ENCODE results near the gene GLRX2. TPM values are rescaled to one million over a fixed set of nuclear protein-coding genes. Genes with fewer than 3 reads are reported as not detected.

Gene GLRX2
- total and polyA plus RNA-seq, 2 of the 8 experiments (the other 6 are each of a cell fraction or from before 2014, with no cell fraction given), result 4.8 to 13.5 TPM

- H3K36me3 ChIP-seq (ENCODE audit: control insufficient read depth in 2 of 4, insufficient read depth in 4 of 4, low read length in 3 of 4), result peaks cover 0 to 8% (median 2%) of the 10 kb centered on the region in 4 experiments; a peak in 3 of 8 replicates
- no peak overlapping the region for H3K27ac ChIP-seq (ENCODE audit: low read depth, low read length)
- no peak overlapping the region for H4K91ac ChIP-seq (replicated peaks; ENCODE audit: insufficient read length, low read length)
- no peak overlapping the region for H3K9ac ChIP-seq (replicated peaks in 1 of 4; ENCODE audit: extremely low read depth in 1 of 4, low read depth in 3 of 4, low read length in 3 of 4)
- H4K20me1 ChIP-seq (replicated peaks in 1 of 2; ENCODE audit: control insufficient read depth in 1 of 2, insufficient read depth in 2 of 2, low read length in 2 of 2), result peaks cover 0 to 8% of the 10 kb centered on the region in 2 experiments
- no peak overlapping the region for H2BK5ac ChIP-seq (ENCODE audit: low read depth, low read length)
- H2BK15ac ChIP-seq (ENCODE audit: low read length), result no peak overlapping the region
- peaks cover 0 to 4% (median 1%) of the 10 kb centered on the region in 4 experiments; a peak in 2 of 7 replicates for H3K4me1 ChIP-seq (replicated peaks in 1 of 4; ENCODE audit: control insufficient read depth in 3 of 4, insufficient read depth in 4 of 4, low read length in 3 of 4)
- H2AK5ac ChIP-seq (ENCODE audit: low read depth, low read length), result no peak overlapping the region
- H3K4me3 ChIP-seq (ENCODE audit: extremely low read depth in 1 of 4, insufficient read depth in 2 of 4, low read depth in 3 of 4, low read length in 4 of 4), result no peak overlapping the region
- H4K5ac ChIP-seq (ENCODE audit: insufficient read length, low read depth, low read length), result no peak overlapping the region
- FAIRE-seq (no peak), DNase-seq (ENCODE audit: low read depth in 1 of 2, low spot score in 2 of 2) (no peak)
- H3K79me1 ChIP-seq (ENCODE audit: low read depth, low read length), result peaks cover 6% of the 10 kb centered on the region; the same call in 1 of the 2 replicates
- no peak overlapping the region for H2BK20ac ChIP-seq (ENCODE audit: low read length)
- H2AFZ ChIP-seq (ENCODE audit: low read length), result no peak overlapping the region
- H4K8ac ChIP-seq (ENCODE audit: extremely low read depth, insufficient read depth, low read length), result 0 out of 2 replicates have a peak overlapping the region, but pooled peaks have one; percentile 35
- no peak overlapping the region for H3K56ac ChIP-seq (replicated peaks; ENCODE audit: insufficient read length, low read depth, low read length)
- no peak overlapping the region for H3K14ac ChIP-seq (ENCODE audit: insufficient read length)
- no peak overlapping the region for H2BK12ac ChIP-seq (ENCODE audit: low read depth, low read length)
- no peak overlapping the region for H3K4ac ChIP-seq (replicated peaks; ENCODE audit: insufficient read length, low read depth, low read length)
- no peak overlapping the region for H3K18ac ChIP-seq (ENCODE audit: extremely low read depth, low read length)
- H3K79me2 ChIP-seq (ENCODE audit: control insufficient read depth in 1 of 2, insufficient read depth in 2 of 2, low read length in 2 of 2), result peaks cover 0 to 65% of the 10 kb centered on the region in 2 experiments; a peak in 2 of 4 replicates
- no peak overlapping the region for H2BK120ac ChIP-seq (replicated peaks; ENCODE audit: low read depth, low read length)
- H3K23me2 ChIP-seq (ENCODE audit: low read depth, low read length), result no peaks in the 10 kb centered on the region
- ChIA-PET POLR2A (ENCODE audit: partially characterized antibody) (interaction anchor here (1.3 kb wide), 1 partner anchor 46 kb away, joined by 3 read pairs; no protein-coding TSS in a partner anchor), CTCF (ENCODE audit: partially characterized antibody) (interaction anchor here (1.0 to 2.3 kb wide), 5 partner anchors 13 to 43 kb away, joined by 3 to 11 read pairs (median 5); partner anchors contain the start of gene UCHL5)
- H3K23ac ChIP-seq (ENCODE audit: insufficient read length), result no peak overlapping the region
- no peaks in the 10 kb centered on the region for H3K9me3 ChIP-seq (ENCODE audit: insufficient read depth in 2 of 2, low read depth in 1 of 2, low read length in 1 of 2)
- no peak overlapping the region for H3K4me2 ChIP-seq (ENCODE audit: insufficient read depth in 1 of 2, low read depth in 2 of 2, low read length in 2 of 2)
- no peaks in the 10 kb centered on the region for H3K27me3 ChIP-seq (replicated peaks in 1 of 4; ENCODE audit: control insufficient read depth in 3 of 4, extremely low read depth in 1 of 4, insufficient read depth in 3 of 4, low read length in 3 of 4)
- 62% methylated on average over 5 of the region's 5 CpGs; no CpG with 5 or more reads in 1 of the 2 experiments for WGBS, 2 experiments (ENCODE audit: extremely low coverage in 1 of 2, insufficient coverage in 1 of 2, insufficient read length in 1 of 2, insufficient replicate concordance in 2 of 2, low coverage in 1 of 2, low lambda C conversion rate in 2 of 2, missing lambda C conversion rate in 1 of 2)
- TF ChIP-seq SP4 (IDR thresholded peaks at IDR 0.05; ENCODE audit: low read length), result no peak
- TF ChIP-seq SAP30 (IDR thresholded peaks at IDR 0.05; ENCODE audit: insufficient read depth, insufficient replicate concordance, low read length), result no peak
- no peak for TF ChIP-seq JUND (IDR thresholded peaks at IDR 0.05; ENCODE audit: low read length)
- no peak for TF ChIP-seq HDAC2 (IDR thresholded peaks at IDR 0.05; ENCODE audit: borderline replicate concordance in 1 of 2, low read depth in 2 of 2, low read length in 2 of 2)
- no peak for TF ChIP-seq ASH2L (IDR thresholded peaks at IDR 0.05; ENCODE audit: low read length)
- TF ChIP-seq, protein P1, sequence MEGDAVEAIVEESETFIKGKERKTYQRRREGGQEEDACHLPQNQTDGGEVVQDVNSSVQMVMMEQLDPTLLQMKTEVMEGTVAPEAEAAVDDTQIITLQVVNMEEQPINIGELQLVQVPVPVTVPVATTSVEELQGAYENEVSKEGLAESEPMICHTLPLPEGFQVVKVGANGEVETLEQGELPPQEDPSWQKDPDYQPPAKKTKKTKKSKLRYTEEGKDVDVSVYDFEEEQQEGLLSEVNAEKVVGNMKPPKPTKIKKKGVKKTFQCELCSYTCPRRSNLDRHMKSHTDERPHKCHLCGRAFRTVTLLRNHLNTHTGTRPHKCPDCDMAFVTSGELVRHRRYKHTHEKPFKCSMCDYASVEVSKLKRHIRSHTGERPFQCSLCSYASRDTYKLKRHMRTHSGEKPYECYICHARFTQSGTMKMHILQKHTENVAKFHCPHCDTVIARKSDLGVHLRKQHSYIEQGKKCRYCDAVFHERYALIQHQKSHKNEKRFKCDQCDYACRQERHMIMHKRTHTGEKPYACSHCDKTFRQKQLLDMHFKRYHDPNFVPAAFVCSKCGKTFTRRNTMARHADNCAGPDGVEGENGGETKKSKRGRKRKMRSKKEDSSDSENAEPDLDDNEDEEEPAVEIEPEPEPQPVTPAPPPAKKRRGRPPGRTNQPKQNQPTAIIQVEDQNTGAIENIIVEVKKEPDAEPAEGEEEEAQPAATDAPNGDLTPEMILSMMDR (IDR thresholded peaks at IDR 0.05; ENCODE audit: control extremely low read depth in 1 of 3, insufficient read depth in 1 of 3, low read depth in 1 of 3, low read length in 3 of 3), result no peak
- TF ChIP-seq CHD1 (IDR thresholded peaks at IDR 0.05; ENCODE audit: low read depth, low read length), result no peak
- no peak for TF ChIP-seq SP2 (IDR thresholded peaks at IDR 0.05; ENCODE audit: low read length)
- TF ChIP-seq RXRA (IDR thresholded peaks at IDR 0.05; ENCODE audit: insufficient read depth, low read depth, low read length), result no peak
- no peak for TF ChIP-seq KDM4A (IDR thresholded peaks at IDR 0.05; ENCODE audit: low read depth, low read length, severe bottlenecking)
Measured at GRCh38 chr1:193070942-193071341, 34.3 kb downstream of the GLRX2 start.
